Fibroblast of mammary gland (primary cell): ENCODE measurements around the gene CD164L2.

Experiments
- DNase-seq: peaks from one replicate; pipeline ENCODE4 v3.0.0-alpha.2; 2010; ENCODE audit warnings: low read depth
- H3K4me3 ChIP-seq: 2 replicates; pipeline ENCODE4 v1.5.1; 2011; ENCODE audit warnings: low read depth, mild to moderate bottlenecking, low read length, moderate library complexity; ENCODE audit not compliant: control insufficient read depth
- TF ChIP-seq, protein P1 (sequence below): conservative IDR thresholded peaks from 2 replicates; pipeline ENCODE4 v1.5.1; 2011; ENCODE audit warnings: low read depth, low read length, inconsistent platforms; ENCODE audit not compliant: control insufficient read depth, insufficient read depth

Gene CD164L2

DNA sequence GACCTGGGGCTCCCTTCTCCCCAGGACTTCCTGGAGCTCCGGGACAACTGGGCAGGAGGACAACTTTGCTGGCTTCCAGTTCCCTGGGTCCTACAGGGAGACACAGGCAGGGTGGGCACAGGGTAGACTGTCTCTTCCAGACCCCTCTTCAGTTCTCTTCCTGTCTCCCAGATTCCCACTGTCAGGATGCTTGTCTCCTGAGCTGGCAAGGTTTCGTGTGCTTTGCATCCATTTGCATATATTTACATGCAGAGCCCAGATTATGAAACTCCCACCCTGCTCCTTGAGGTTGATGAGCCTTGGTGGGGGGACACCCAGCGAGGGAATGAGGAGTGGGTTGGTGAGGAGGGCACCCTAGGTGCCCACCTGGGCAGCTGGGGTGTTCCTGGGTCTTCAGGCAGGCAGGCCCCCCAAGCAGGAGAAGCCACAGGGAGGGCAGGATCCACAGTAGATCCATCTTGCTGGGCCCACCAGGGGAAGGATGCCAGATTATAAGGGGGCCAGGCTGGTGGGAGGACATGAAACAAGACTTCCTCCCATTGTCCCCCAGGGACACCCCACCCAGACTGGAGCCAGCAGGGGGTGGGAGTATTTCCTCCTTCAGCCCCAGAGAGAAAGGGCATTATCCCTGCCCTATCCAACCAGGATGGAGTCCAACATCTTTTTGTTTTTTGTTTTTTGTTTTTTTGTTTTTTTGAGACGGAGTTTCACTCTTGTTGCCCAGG is 8.6 kb downstream of the CD164L2 start, which contains the start of gene FCN3:
Gene FCN3 (minus strand): TSS at position 463 of the 725 bp plus-strand sequence. CDS start 6 bp downstream, at position 457.
- no peak for DNase-seq
- no peak within 1 kb of the TSS for H3K4me3 ChIP-seq
- TF ChIP-seq, protein P1, sequence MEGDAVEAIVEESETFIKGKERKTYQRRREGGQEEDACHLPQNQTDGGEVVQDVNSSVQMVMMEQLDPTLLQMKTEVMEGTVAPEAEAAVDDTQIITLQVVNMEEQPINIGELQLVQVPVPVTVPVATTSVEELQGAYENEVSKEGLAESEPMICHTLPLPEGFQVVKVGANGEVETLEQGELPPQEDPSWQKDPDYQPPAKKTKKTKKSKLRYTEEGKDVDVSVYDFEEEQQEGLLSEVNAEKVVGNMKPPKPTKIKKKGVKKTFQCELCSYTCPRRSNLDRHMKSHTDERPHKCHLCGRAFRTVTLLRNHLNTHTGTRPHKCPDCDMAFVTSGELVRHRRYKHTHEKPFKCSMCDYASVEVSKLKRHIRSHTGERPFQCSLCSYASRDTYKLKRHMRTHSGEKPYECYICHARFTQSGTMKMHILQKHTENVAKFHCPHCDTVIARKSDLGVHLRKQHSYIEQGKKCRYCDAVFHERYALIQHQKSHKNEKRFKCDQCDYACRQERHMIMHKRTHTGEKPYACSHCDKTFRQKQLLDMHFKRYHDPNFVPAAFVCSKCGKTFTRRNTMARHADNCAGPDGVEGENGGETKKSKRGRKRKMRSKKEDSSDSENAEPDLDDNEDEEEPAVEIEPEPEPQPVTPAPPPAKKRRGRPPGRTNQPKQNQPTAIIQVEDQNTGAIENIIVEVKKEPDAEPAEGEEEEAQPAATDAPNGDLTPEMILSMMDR: no peak

DNA sequence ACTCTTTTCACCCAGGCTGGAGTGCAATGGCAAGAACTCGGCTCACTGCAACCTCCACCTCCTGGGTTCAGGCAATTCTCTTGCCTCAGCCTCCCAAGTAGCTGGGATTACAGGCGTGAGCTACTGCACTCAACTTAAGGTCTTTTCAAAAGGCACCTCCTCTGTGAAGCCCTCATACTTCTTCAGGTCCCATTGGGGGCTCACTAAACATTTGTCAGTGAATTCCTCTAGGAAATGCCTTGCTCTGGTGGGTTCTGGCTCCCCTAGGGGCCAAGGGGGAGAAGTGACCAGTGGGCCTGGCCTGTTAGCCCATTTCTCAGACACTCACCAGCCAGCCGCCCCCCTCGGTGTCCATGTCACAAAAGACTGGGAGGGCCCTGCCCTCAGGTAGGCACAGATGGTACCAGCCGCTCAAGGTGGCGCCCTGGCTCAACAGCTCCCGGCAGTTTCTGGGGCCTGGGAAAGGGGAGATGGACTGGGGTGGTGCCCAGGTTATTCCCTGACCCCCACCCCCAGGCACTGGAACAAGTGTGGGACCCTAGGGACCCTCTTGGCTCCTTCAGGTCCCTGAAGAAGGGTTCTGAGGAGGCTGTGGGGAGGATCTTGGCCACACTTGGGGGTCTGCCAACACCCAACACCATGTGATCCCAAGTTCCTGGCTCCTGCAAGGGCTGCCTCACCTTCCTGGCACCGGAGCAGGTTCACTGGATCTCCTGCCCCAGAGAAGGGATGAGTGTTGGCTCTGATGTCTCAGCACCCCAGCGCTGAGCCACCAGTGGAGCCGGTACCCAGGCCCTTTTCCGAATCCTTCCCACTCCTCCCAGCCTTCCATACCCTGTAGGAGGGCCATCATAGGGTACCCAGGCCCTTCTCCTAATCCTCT is 10.1 kb downstream of the CD164L2 start:
- H3K4me3 ChIP-seq: no peak overlapping the region
- TF ChIP-seq, protein P1: peak; percentile 36
- no peak for DNase-seq

DNA sequence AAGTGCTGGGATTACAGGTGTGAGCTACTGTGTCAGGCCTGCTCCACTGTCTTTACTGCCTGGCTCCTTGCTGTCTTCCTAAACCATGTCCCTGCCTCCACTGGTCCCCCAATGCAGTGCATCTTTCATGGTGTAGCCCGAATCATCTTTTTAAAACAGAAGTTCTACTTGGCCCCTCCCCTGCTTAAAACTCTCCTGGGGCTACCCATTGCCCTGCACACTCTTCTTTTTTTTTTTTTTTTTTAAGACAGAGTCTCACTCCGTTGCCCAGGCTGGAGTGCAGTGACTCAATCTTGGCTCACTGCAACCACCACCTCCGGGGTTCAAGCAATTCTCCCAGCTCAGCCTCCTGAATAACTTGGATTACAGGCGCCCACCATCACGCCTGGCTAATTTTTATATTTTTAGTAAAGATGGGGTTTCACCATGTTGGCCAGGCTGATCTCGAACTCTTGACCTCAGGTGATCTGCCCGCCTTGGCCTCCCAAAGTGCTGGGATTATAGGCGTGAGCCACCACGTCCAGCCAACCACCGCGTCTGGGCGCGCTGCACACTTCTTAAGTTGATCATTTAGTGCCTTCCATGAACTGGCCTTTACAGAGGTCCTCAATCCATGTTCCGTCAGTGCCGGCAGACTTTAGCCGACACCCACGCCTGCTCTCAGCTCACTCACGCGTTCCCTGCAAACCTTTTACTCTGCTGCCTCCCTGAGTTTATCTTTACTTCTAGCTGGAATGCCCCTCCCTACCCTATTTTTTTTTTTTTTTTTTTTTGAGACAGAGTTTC is 10.9 kb downstream of the CD164L2 start:
- DNase-seq: peak; percentile 47
- TF ChIP-seq, protein P1: no peak
- H3K4me3 ChIP-seq: no peak overlapping the region

DNA sequence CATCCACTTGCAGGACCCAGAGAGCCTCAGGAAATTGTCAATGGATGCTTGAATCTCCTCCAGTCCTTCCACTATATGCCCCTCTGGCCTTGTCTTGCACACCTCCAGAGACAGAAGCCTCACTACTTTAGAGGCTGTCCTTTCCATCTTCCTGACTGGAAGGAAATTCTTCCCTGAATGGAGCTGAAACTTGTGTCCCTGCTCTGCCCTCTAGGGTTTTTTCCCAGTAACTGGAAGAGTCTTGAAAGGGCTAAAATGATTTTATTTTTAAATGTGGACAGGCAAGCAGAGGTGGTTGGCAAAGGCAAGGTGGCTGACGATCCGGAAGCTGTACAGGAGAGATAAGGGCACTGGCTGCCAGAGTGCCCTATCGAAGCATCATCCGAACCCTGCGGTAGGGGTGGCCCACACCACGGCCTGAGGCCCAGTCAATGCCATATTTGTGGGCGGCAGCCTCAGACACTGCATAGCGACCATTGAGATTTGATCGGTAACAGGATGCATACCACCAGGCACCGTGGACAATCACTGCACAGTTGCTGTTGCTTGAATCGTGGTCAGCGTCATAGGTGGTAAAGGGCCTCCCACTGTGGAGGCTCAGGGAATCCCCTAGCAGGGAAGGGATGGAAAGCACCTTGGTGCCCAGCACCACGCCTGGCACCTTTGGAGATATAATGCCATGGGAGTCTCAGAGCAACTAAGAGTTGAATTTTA is 14.1 kb downstream of the CD164L2 start:
- TF ChIP-seq, protein P1: peak; percentile 37
- no peak overlapping the region for H3K4me3 ChIP-seq
- DNase-seq: peak; percentile 44

GRCh38 chr1:27367160-27367650 is 15.9 kb downstream of the CD164L2 start:
- TF ChIP-seq, protein P1: no peak
- DNase-seq: no peak
- H3K4me3 ChIP-seq: peak overlapping the region; percentile 53
